ENCODE measurements around the gene CYP17A1. TPM values are rescaled to one million over a fixed set of nuclear protein-coding genes. Genes with fewer than 3 reads are reported as not detected.
A peak's percentile ranks its signal among the peaks of the same experiment; 100 is the strongest.
"Not testable (repeated sequence)": the region's sequence is repeated elsewhere in the genome, so short reads cannot be mapped to it uniquely, and the experiment has no call there.

CYP17A1 gene
- total RNA-seq, 1 experiment from 2014 or later: 2.1 TPM

DNA sequence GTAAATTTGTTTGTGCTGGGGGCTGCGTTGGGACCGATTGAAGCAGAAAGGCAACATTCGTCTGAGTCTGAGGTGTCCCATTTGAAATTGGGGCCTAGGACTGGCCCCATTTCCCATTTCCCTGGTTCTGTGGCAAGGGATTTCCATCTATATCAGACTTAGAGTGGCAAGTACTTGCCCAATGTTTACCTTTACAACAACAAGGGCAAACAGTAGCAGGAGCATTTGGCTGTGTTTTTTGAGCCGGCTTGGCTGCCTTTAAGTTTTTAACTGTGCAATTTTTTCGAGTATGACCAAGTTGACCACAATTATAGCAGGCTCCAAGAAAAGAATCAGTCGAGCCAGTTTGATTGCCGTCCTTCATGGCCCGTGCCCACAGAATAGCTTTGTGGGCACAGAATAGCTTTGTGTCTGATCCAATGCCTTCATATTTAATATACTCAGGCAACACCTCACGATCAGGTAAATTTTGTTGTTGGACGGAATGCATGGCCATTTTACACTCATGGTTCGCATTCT, 4.7 kb upstream of the CYP17A1 start:
- BruUV-seq (replicated peaks): no TSS peak
- Histone ChIP-seq H3K4me1 (ENCODE audit: control insufficient read depth, insufficient read depth, low read length) (no peaks in the 10 kb centered on the region), H3K27me3 (ENCODE audit: control insufficient read depth, insufficient read depth, low read length) (no peaks in the 10 kb centered on the region), H3K27ac (ENCODE audit: low read length) (no peak overlapping the region), H3K36me3 (ENCODE audit: control insufficient read depth, insufficient read depth, low read length) (no peaks in the 10 kb centered on the region), H3K9me3 (ENCODE audit: control insufficient read depth, insufficient read depth, low read depth, low read length) (no peaks in the 10 kb centered on the region), H3K4me3 (ENCODE audit: low read depth in 2 of 2, low read length in 2 of 2) (no peak overlapping the region)
- in situ Hi-C loops (cut with HindIII; ENCODE audit: low pct_unique_long_range_greater_than_20kb, low sequenced_read_pairs) (no loop called here), intact Hi-C loops (cut with micrococcal nuclease; ENCODE audit: unreplicated experiment) (no loop called here)
- ATAC-seq (no peak), DNase-seq (ENCODE audit: low read depth, low spot score) (no peak)
- ChIA-PET CTCF (no interaction called here), POLR2A (no interaction called here)
- no peak for TF ChIP-seq POLR2AphosphoS5 (IDR thresholded peaks at IDR 0.05; ENCODE audit: low read depth, low read length)
- TF ChIP-seq, protein P1, sequence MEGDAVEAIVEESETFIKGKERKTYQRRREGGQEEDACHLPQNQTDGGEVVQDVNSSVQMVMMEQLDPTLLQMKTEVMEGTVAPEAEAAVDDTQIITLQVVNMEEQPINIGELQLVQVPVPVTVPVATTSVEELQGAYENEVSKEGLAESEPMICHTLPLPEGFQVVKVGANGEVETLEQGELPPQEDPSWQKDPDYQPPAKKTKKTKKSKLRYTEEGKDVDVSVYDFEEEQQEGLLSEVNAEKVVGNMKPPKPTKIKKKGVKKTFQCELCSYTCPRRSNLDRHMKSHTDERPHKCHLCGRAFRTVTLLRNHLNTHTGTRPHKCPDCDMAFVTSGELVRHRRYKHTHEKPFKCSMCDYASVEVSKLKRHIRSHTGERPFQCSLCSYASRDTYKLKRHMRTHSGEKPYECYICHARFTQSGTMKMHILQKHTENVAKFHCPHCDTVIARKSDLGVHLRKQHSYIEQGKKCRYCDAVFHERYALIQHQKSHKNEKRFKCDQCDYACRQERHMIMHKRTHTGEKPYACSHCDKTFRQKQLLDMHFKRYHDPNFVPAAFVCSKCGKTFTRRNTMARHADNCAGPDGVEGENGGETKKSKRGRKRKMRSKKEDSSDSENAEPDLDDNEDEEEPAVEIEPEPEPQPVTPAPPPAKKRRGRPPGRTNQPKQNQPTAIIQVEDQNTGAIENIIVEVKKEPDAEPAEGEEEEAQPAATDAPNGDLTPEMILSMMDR (IDR thresholded peaks at IDR 0.05): no peak

DNA sequence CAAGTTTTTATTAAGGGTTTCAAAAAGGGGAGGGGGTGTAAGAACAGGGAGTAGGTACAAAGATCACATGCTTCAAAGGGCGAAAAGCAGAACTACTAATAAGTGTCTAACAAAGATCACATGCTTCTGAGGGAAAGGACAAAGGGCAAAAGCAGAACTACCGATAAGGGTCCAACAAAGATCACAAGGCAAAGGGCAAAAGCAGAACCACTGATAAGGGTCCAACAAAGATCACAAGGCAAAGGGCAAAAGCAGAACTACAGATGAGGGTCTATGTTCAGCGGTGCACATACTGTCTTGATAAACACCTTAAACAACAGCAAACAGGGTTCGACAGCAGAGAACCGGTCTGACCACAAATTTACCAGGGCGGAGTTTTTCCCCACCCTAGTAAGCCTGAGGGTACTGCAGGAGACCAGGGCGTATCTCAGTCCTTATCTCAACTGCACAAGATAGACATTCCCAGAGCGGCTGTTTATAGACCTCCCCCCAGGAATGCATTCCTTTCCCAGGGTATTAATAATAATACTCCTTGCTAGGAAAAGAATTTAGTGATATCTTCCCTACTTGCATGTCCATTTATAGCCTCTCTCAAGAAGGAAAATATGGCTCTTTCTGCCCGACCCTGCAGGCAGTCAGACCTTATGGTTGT, 1.2 kb upstream of the CYP17A1 start:
- in situ Hi-C loops (cut with HindIII; ENCODE audit: low pct_unique_long_range_greater_than_20kb, low sequenced_read_pairs); CTCF ChIA-PET: not testable (repeated sequence)
- intact Hi-C loops (cut with micrococcal nuclease; ENCODE audit: unreplicated experiment): loop anchor here (10.0 kb wide), 1 partner anchor 226 kb away; no protein-coding TSS in a partner anchor

DNA sequence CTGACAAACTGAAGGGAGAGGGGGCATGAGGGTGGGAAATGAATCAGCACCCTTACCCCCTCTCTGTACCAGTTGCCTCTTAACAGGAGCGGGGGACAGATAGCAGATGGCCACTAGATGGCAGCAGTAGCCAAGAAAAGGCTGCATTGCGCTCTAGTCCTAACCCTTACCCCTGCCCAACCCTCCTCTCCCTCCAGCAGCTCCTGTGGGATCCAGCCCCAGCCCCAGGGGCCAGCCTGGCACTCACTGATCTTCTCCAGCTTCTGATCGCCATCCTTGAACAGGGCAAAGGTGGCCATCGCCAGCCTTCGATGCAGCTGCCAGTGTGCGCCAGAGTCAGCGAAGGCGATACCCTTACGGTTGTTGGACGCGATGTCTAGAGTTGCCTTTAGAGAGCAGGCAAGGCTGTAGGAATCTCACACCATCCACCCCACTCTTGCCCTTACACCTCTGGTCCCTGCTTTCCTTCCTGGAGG, 2.2 kb downstream of the CYP17A1 start:
- Histone ChIP-seq H3K27me3 (ENCODE audit: control insufficient read depth, insufficient read depth, low read length) (no peaks in the 10 kb centered on the region), H3K36me3 (ENCODE audit: control insufficient read depth, insufficient read depth, low read length) (no peaks in the 10 kb centered on the region), H3K9me3 (ENCODE audit: control insufficient read depth, insufficient read depth, low read depth, low read length) (no peaks in the 10 kb centered on the region), H3K27ac (ENCODE audit: low read length) (no peak overlapping the region; the same call in 1 of the 2 replicates), H3K4me1 (ENCODE audit: control insufficient read depth, insufficient read depth, low read length) (0 out of 2 replicates have a peak, but pooled peaks cover 4% of the 10 kb centered on the region), H3K4me3 (ENCODE audit: low read depth in 2 of 2, low read length in 2 of 2) (no peak overlapping the region)
- BruUV-seq (replicated peaks): no TSS peak
- ChIA-PET CTCF (interaction anchor here (0.5 to 1.6 kb wide), 3 partner anchors 67 to 82 kb away, joined by 3 to 6 read pairs (median 4); partner anchors contain the start of gene CNNM2), POLR2A (no interaction called here)
- peak; percentile 74 for DNase-seq (ENCODE audit: low read depth, low spot score)
- TF ChIP-seq, protein P2, sequence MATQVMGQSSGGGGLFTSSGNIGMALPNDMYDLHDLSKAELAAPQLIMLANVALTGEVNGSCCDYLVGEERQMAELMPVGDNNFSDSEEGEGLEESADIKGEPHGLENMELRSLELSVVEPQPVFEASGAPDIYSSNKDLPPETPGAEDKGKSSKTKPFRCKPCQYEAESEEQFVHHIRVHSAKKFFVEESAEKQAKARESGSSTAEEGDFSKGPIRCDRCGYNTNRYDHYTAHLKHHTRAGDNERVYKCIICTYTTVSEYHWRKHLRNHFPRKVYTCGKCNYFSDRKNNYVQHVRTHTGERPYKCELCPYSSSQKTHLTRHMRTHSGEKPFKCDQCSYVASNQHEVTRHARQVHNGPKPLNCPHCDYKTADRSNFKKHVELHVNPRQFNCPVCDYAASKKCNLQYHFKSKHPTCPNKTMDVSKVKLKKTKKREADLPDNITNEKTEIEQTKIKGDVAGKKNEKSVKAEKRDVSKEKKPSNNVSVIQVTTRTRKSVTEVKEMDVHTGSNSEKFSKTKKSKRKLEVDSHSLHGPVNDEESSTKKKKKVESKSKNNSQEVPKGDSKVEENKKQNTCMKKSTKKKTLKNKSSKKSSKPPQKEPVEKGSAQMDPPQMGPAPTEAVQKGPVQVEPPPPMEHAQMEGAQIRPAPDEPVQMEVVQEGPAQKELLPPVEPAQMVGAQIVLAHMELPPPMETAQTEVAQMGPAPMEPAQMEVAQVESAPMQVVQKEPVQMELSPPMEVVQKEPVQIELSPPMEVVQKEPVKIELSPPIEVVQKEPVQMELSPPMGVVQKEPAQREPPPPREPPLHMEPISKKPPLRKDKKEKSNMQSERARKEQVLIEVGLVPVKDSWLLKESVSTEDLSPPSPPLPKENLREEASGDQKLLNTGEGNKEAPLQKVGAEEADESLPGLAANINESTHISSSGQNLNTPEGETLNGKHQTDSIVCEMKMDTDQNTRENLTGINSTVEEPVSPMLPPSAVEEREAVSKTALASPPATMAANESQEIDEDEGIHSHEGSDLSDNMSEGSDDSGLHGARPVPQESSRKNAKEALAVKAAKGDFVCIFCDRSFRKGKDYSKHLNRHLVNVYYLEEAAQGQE (IDR thresholded peaks at IDR 0.05; ENCODE audit: insufficient read depth in 1 of 2, low read depth in 2 of 2, low read length in 1 of 2): no peak
- no peak for TF ChIP-seq POLR2AphosphoS5 (IDR thresholded peaks at IDR 0.05; ENCODE audit: low read depth, low read length)
- TF ChIP-seq, protein P1 (IDR thresholded peaks at IDR 0.05): peak; percentile 93
- intact Hi-C loops (cut with micrococcal nuclease; ENCODE audit: unreplicated experiment): loop anchor here (1.0 to 10.0 kb wide), 2 partner anchors 66 to 230 kb away; no protein-coding TSS in a partner anchor
- peak; percentile 99 for ATAC-seq
- in situ Hi-C loops (cut with HindIII; ENCODE audit: low pct_unique_long_range_greater_than_20kb, low sequenced_read_pairs): no loop called here

More for the DNA sequence above, 1.2 kb upstream of the CYP17A1 start:
- DNase-seq (ENCODE audit: low read depth, low spot score); H3K27me3 ChIP-seq (ENCODE audit: control insufficient read depth, insufficient read depth, low read length); ATAC-seq; H3K4me3 ChIP-seq (ENCODE audit: low read depth in 2 of 2, low read length in 2 of 2); BruUV-seq (replicated peaks); POLR2A ChIA-PET; H3K4me1 ChIP-seq (ENCODE audit: control insufficient read depth, insufficient read depth, low read length); H3K9me3 ChIP-seq (ENCODE audit: control insufficient read depth, insufficient read depth, low read depth, low read length); H3K36me3 ChIP-seq (ENCODE audit: control insufficient read depth, insufficient read depth, low read length); H3K27ac ChIP-seq (ENCODE audit: low read length): not testable (repeated sequence)
